Measurements from ENCODE around the gene RING1. TPM values are rescaled to one million over a fixed set of nuclear protein-coding genes. Genes with fewer than 3 reads are reported as not detected.

Gene RING1
- 10 to 100 TPM in 3 of 4 donors, 1 to 10 TPM in 1; 1.8 to 66.9 (median 30.1) TPM for total RNA-seq

DNA sequence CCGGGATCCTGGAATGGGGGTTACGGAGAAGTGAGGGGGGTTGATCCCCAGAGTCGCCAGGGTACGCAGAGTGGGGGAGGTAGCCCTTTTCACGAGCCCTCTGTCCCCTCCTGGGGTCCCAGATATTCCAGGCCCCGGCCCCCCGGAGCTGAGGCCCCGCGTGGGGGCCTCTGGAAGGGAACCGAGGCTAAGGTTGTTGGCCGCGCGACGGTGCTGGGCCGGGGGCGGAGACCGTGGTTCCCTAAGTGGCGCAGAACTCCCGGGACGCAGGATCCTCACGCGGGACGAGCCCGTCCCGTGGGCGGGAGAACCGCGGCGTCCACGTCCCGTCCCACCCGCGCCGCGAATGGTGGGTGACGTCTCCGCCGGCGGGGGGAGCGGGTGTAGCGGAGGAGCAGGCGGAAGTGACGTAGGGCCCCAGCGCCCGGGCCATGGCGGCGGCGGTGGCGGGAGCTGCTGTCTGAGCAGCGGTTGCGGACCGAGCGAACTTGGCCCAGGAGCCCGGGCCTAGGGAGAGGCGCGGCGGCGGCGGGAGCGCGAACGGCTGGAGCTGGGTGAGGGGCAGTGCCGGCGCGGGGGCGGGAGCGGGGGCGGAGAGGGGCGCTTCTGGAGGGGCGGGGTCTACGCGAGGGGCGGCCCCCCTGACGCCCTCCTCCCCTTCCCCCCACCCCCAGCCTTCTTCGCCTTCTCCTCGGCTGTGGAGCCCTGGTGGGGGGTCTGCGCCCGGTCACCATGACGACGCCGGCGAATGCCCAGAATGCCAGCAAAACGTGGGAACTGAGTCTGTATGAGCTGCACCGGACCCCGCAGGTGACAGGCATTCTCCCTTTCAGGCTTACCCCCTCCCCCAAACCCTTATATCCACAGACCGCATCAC, at the start of gene RING1:
Gene RING1 (plus strand): TSS at position 410 of the 877 bp plus-strand sequence. CDS start 323 bp downstream, at position 733.
- H3K4me3 ChIP-seq: peak within 1 kb of the TSS; percentile 90 to 94
- peak; percentile 97 to 100 for TF ChIP-seq POLR2A (IDR thresholded peaks at IDR 0.05)
- TF ChIP-seq, protein P1, sequence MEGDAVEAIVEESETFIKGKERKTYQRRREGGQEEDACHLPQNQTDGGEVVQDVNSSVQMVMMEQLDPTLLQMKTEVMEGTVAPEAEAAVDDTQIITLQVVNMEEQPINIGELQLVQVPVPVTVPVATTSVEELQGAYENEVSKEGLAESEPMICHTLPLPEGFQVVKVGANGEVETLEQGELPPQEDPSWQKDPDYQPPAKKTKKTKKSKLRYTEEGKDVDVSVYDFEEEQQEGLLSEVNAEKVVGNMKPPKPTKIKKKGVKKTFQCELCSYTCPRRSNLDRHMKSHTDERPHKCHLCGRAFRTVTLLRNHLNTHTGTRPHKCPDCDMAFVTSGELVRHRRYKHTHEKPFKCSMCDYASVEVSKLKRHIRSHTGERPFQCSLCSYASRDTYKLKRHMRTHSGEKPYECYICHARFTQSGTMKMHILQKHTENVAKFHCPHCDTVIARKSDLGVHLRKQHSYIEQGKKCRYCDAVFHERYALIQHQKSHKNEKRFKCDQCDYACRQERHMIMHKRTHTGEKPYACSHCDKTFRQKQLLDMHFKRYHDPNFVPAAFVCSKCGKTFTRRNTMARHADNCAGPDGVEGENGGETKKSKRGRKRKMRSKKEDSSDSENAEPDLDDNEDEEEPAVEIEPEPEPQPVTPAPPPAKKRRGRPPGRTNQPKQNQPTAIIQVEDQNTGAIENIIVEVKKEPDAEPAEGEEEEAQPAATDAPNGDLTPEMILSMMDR (IDR thresholded peaks at IDR 0.05): peak in 1 of 4 experiments; percentile 19
- H3K27ac ChIP-seq: peak within 1 kb of the TSS; percentile 94 to 99
- no peaks in the 10 kb centered on the region for H3K9me3 ChIP-seq
- no peaks in the 10 kb centered on the region for H3K27me3 ChIP-seq
- peak; percentile 87 to 89 for DNase-seq
- intact Hi-C loops (cut with DNase I; ENCODE audit: low total_unique reads): loop anchor here (10.0 kb wide), 1 partner anchor 86 kb away; the partner anchor contains the start of gene RGL2
- H3K36me3 ChIP-seq: no peaks in the 10 kb centered on the region
- no peaks in the 10 kb centered on the region for H3K4me1 ChIP-seq

DNA sequence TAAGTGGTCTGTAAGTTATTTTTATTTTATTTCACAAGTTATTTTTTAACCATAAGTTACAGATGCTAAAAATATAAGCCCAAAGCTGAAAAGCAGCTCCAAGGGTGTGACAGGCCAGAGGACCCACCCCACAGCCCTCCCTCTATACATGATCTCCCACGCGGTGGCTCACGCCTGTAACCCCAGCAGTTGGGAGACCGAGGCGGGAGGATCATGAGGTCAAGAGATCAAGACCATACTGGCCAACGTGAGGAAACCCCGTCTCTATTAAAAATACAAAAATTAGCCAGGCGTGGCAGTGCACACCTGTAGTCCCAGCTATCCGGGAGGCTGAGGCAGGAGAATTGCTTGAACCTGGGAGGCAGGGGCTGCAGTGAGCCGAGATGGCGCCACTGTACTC, 48.2 kb upstream of the RING1 start:
- TF ChIP-seq, protein P1 (IDR thresholded peaks at IDR 0.05): no peak
- no peak for TF ChIP-seq POLR2A (IDR thresholded peaks at IDR 0.05)
- intact Hi-C loops (cut with DNase I; ENCODE audit: low total_unique reads): loop anchor here (5.0 kb wide), 1 partner anchor 87 kb away; no protein-coding TSS in a partner anchor
- Histone ChIP-seq H3K4me1 (peaks cover 0 to 6% of the 10 kb centered on the region in 2 donors), H3K4me3 (no peak overlapping the region), H3K27ac (no peak overlapping the region), H3K27me3 (no peaks in the 10 kb centered on the region), H3K9me3 (no peaks in the 10 kb centered on the region), H3K36me3 (no peaks in the 10 kb centered on the region)
- DNase-seq: no peak

DNA sequence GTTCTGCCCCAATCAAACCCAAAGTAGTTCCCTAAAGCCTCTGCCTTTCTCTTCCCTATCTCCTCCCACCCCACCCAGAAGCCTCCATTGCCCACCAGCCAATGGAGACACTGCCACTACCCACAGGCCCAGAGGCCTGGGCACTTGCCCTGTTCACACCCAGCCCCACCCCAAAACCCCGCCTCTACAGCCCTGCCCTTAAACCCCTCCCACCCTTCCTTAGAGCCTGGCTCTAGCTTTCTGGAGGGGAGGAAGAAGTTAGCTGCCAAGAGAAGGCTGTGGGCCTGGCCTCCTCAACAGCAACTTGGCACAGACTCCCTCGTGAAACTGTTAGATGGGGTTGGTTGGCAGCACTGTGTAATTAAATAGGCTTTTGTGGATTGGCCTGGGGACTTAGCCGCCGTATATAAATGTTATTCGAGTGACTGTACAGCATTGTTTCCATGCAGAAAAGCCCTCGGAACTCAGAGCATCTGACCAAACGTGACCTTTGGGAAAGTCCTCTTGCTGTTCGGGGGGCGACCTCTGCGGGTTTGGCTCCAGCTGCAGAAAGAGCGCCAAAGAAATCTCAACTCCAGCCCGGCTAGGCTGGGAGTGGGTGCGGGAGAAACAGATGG, 47.5 kb upstream of the RING1 start:
- Histone ChIP-seq H3K27me3 (no peaks in the 10 kb centered on the region), H3K9me3 (no peaks in the 10 kb centered on the region), H3K27ac (no peak overlapping the region), H3K4me1 (peaks cover 0 to 6% of the 10 kb centered on the region in 2 donors), H3K4me3 (no peak overlapping the region), H3K36me3 (no peaks in the 10 kb centered on the region)
- TF ChIP-seq, protein P1 (IDR thresholded peaks at IDR 0.05): no peak
- no peak for TF ChIP-seq POLR2A (IDR thresholded peaks at IDR 0.05)
- intact Hi-C loops (cut with DNase I; ENCODE audit: low total_unique reads): loop anchor here (5.0 kb wide), 1 partner anchor 86 kb away; no protein-coding TSS in a partner anchor
- no peak for DNase-seq

DNA sequence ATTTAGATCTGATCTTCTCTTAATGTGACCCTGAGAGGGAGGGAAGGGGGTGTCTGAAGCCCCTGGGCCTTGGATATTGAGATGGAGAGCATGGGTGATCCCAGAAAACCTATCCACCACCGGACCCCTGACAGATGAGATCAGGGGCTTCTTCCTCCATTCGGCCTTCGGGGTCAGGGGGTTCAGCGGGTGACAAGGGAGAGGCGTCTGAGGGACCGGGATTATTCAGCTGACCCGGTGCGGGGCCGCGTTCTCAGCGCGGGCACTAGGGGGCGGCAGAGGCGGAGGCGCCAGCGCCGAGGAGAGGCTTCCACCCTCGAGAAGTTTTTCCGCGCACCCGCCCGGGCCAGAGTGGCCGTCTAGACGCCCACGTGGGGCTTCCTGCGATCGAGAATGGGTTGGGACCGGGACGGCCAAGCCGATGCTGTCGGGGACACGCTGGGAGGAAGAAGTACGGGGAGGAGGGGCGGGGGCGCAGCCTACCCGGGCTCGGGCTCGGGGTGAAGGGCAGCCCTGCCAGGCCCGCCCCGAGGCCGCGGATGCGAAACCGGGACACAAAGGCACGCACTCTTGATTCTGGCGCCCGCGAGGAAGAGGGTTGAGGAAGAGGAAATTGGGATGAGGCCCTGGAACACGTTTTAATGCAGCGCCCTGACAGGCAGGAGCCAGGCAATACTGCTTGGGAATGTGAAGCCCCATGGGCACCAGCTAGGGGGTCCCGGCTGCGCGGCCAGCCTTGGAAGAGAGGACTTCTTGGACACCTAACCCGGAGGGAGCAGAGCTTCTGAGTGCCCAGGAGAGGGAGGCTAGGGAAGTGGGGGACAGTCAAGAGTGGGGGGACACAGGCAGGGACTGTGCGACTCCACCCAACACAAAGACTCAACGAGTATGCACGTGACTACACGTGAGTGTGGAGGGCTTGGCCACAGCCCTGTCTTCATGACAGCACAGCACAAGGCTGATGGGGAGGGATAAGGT, 46.7 kb upstream of the RING1 start:
- peak; percentile 72 to 83 for DNase-seq
- TF ChIP-seq POLR2A (IDR thresholded peaks at IDR 0.05): no peak
- TF ChIP-seq, protein P1 (IDR thresholded peaks at IDR 0.05): peak; percentile 90 to 97 (median 92)

More for the DNA sequence above, 46.7 kb upstream of the RING1 start:
- no peaks in the 10 kb centered on the region for H3K27me3 ChIP-seq
- no peaks in the 10 kb centered on the region for H3K36me3 ChIP-seq
- H3K27ac ChIP-seq: peak overlapping the region in 1 of 2 donors; percentile 47
- H3K4me1 ChIP-seq: peaks cover 0 to 6% of the 10 kb centered on the region in 2 donors
- H3K9me3 ChIP-seq: no peaks in the 10 kb centered on the region
- intact Hi-C loops (cut with DNase I; ENCODE audit: low total_unique reads): loop anchor here (5.0 kb wide), 1 partner anchor 86 kb away; no protein-coding TSS in a partner anchor
- H3K4me3 ChIP-seq: peak overlapping the region; percentile 40 to 46

Data from uterus (tissue), 4 donors.